Neural cell (in vitro differentiated cells): ENCODE measurements around the gene COL17A1. TPM values are rescaled to one million over a fixed set of nuclear protein-coding genes. Genes with fewer than 3 reads are reported as not detected.

ENCODE experiments used
- H2AFZ ChIP-seq: fragments of 200-600, 300-800 bp; sonication (generic), shearing (Covaris generic); 2 replicates; pipeline ENCODE4 v1.6.0; 2014; ENCODE audit warnings: low read depth, mild to moderate bottlenecking, antibody characterized with exemption, low read length, moderate library complexity
- H3F3A ChIP-seq: fragments of 200-600 bp; shearing (Covaris generic); 2 replicates; pipeline ENCODE4 v1.6.1; 2016; ENCODE audit warnings: mild to moderate bottlenecking, moderate library complexity, mixed read lengths, antibody characterized with exemption, low read length; ENCODE audit not compliant: insufficient read depth, poor library complexity, severe bottlenecking
- H3K27ac ChIP-seq: fragments of 200-600, 300-800 bp; sonication (generic), shearing (Covaris generic); 2 replicates; pipeline ENCODE4 v1.5.1; 2014; ENCODE audit warnings: mild to moderate bottlenecking, low read length, moderate library complexity
- H3K27me3 ChIP-seq: fragments of 300-800, 200-600 bp; sonication (generic), shearing (Covaris generic); 2 replicates; pipeline ENCODE4 v1.6.0; 2014; ENCODE audit warnings: mild to moderate bottlenecking, low read depth, low read length, moderate library complexity; ENCODE audit not compliant: insufficient read depth
- H3K36me3 ChIP-seq: fragments of 300-800, 200-600 bp; sonication (generic), shearing (Covaris generic); 2 replicates; pipeline ENCODE4 v1.5.1; 2014; ENCODE audit warnings: mild to moderate bottlenecking, antibody characterized with exemption, low read length, moderate library complexity; ENCODE audit not compliant: insufficient read depth
- H3K4me2 ChIP-seq: fragments of 300-800, 200-600 bp; sonication (generic), shearing (Covaris generic); 2 replicates; pipeline ENCODE4 v1.6.0; 2014; ENCODE audit warnings: mild to moderate bottlenecking, low read length
- H3K4me3 ChIP-seq: fragments of 300-800, 200-600 bp; sonication (generic), shearing (Covaris generic); 2 replicates; pipeline ENCODE4 v1.5.1; 2014; ENCODE audit warnings: mild to moderate bottlenecking, low read length, moderate library complexity
- H3K79me2 ChIP-seq: fragments of 200-600 bp; shearing (Covaris generic); replicated peaks from 2 replicates; pipeline ENCODE4 v1.6.0; 2014; ENCODE audit warnings: mild to moderate bottlenecking, low read length, moderate library complexity; ENCODE audit not compliant: insufficient read depth
- H3K9ac ChIP-seq: fragments of 300-800, 200-600 bp; sonication (generic), shearing (Covaris generic); 2 replicates; pipeline ENCODE4 v1.6.1; 2016; ENCODE audit warnings: mild to moderate bottlenecking, low read length, mixed read lengths
- H3K9me2 ChIP-seq: fragments of 200-600 bp; shearing (Covaris generic); 2 replicates; pipeline ENCODE4 v1.6.1; 2016; ENCODE audit warnings: mild to moderate bottlenecking, low read length, mixed read lengths; ENCODE audit not compliant: insufficient read depth
- H3K9me3 ChIP-seq: fragments of 200-600, 300-800 bp; sonication (generic), shearing (Covaris generic); 2 replicates; pipeline ENCODE4 v1.6.1; 2016; ENCODE audit warnings: mild to moderate bottlenecking, mixed run types, low read length, moderate library complexity, mixed read lengths
- H4K20me1 ChIP-seq: fragments of 200-600 bp; shearing (Covaris generic); 2 replicates; pipeline ENCODE4 v1.6.1; 2016; ENCODE audit warnings: mild to moderate bottlenecking, mixed run types; ENCODE audit not compliant: insufficient read depth
- EP300 ChIP-seq: fragments of 450-650 bp; conservative IDR thresholded peaks from 2 replicates; pipeline ENCODE4 v1.6.1; 2014; ENCODE audit warnings: antibody characterized with exemption, mild to moderate bottlenecking, moderate library complexity; ENCODE audit not compliant: poor library complexity, severe bottlenecking
- EZH2 ChIP-seq: fragments of 200-600, 300-800 bp; shearing (Covaris generic), sonication (generic); IDR thresholded peaks from 2 replicates; pipeline ENCODE4 v1.6.1; 2014; ENCODE audit warnings: antibody characterized with exemption, low read length, borderline replicate concordance, mild to moderate bottlenecking; ENCODE audit not compliant: insufficient read depth, poor library complexity, severe bottlenecking
- MXI1 ChIP-seq: fragments of 450-650 bp; conservative IDR thresholded peaks from 2 replicates; pipeline ENCODE4 v1.6.1; 2014; ENCODE audit warnings: antibody characterized with exemption, mild to moderate bottlenecking; ENCODE audit not compliant: poor library complexity, severe bottlenecking
- POLR2AphosphoS5 ChIP-seq: IDR thresholded peaks from 2 replicates; pipeline ENCODE4 v1.6.1; 2012
- RAD21 ChIP-seq: fragments of 450-650 bp; conservative IDR thresholded peaks from 2 replicates; pipeline ENCODE4 v1.6.1; 2014; ENCODE audit warnings: antibody characterized with exemption, mild to moderate bottlenecking, moderate library complexity
- SMC3 ChIP-seq: fragments of 450-650 bp; conservative IDR thresholded peaks from 2 replicates; pipeline ENCODE4 v1.6.1; 2014; ENCODE audit warnings: antibody characterized with exemption, mild to moderate bottlenecking, moderate library complexity; ENCODE audit not compliant: poor library complexity
- TAF1 ChIP-seq: IDR thresholded peaks from 2 replicates; pipeline ENCODE4 v1.6.1; 2012; ENCODE audit warnings: low read depth
- polyA plus RNA-seq: library from polyadenylated mRNA; depleted of rRNA; stranded (reverse); fragments of >200 nt; gene quantifications from 2 replicates; pipeline ENCODE4 v1.2.3, GENCODE V29; 2014
- TF ChIP-seq, protein P1 (sequence below): IDR thresholded peaks from 2 replicates; pipeline ENCODE4 v1.6.1; 2012; ENCODE audit warnings: borderline replicate concordance
- TF ChIP-seq, protein P2 (sequence below): fragments of 450-650 bp; IDR thresholded peaks from 2 replicates; pipeline ENCODE4 v1.5.1; 2014; ENCODE audit warnings: antibody characterized with exemption, mild to moderate bottlenecking, moderate library complexity; ENCODE audit not compliant: poor library complexity, severe bottlenecking

Gene COL17A1
- polyA plus RNA-seq, 1 donor from 2014 or later = not detected

DNA sequence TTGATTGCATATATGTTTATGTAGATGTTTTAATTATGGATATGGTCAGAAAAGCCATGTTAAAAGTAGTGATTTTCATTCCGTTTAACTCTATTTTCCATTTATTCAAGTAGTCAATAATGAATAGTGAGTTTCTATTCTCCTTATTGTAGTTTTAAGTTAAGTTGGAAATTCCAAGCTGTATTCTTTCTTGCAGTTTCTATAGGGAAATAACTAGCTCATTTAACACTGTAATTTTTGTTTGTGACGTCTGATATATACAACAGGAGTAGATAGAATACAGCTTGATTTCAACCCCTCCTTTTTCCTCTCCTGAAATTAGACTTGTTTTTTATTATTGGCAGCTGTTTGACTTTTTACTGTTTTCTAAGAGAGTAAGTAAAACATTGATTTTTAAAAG, 71.5 kb downstream of the COL17A1 start:
- Histone ChIP-seq H3K4me2 (no peak overlapping the region), H4K20me1 (no peaks in the 10 kb centered on the region), H3K27ac (no peak overlapping the region), H3K79me2 (no peaks in the 10 kb centered on the region), H3K9ac (no peak overlapping the region), H3K36me3 (no peaks in the 10 kb centered on the region), H3K27me3 (no peaks in the 10 kb centered on the region), H3F3A (no peaks in the 10 kb centered on the region), H3K9me3 (no peaks in the 10 kb centered on the region), H3K9me2 (no peaks in the 10 kb centered on the region), H3K4me3 (no peak overlapping the region), H2AFZ (no peak overlapping the region)
- TF ChIP-seq, protein P1, sequence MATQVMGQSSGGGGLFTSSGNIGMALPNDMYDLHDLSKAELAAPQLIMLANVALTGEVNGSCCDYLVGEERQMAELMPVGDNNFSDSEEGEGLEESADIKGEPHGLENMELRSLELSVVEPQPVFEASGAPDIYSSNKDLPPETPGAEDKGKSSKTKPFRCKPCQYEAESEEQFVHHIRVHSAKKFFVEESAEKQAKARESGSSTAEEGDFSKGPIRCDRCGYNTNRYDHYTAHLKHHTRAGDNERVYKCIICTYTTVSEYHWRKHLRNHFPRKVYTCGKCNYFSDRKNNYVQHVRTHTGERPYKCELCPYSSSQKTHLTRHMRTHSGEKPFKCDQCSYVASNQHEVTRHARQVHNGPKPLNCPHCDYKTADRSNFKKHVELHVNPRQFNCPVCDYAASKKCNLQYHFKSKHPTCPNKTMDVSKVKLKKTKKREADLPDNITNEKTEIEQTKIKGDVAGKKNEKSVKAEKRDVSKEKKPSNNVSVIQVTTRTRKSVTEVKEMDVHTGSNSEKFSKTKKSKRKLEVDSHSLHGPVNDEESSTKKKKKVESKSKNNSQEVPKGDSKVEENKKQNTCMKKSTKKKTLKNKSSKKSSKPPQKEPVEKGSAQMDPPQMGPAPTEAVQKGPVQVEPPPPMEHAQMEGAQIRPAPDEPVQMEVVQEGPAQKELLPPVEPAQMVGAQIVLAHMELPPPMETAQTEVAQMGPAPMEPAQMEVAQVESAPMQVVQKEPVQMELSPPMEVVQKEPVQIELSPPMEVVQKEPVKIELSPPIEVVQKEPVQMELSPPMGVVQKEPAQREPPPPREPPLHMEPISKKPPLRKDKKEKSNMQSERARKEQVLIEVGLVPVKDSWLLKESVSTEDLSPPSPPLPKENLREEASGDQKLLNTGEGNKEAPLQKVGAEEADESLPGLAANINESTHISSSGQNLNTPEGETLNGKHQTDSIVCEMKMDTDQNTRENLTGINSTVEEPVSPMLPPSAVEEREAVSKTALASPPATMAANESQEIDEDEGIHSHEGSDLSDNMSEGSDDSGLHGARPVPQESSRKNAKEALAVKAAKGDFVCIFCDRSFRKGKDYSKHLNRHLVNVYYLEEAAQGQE = no peak
- TF ChIP-seq SMC3 (no peak), POLR2AphosphoS5 (no peak), RAD21 (no peak), EZH2 (no peak), TAF1 (no peak), EP300 (no peak), MXI1 (no peak)
- TF ChIP-seq, protein P2, sequence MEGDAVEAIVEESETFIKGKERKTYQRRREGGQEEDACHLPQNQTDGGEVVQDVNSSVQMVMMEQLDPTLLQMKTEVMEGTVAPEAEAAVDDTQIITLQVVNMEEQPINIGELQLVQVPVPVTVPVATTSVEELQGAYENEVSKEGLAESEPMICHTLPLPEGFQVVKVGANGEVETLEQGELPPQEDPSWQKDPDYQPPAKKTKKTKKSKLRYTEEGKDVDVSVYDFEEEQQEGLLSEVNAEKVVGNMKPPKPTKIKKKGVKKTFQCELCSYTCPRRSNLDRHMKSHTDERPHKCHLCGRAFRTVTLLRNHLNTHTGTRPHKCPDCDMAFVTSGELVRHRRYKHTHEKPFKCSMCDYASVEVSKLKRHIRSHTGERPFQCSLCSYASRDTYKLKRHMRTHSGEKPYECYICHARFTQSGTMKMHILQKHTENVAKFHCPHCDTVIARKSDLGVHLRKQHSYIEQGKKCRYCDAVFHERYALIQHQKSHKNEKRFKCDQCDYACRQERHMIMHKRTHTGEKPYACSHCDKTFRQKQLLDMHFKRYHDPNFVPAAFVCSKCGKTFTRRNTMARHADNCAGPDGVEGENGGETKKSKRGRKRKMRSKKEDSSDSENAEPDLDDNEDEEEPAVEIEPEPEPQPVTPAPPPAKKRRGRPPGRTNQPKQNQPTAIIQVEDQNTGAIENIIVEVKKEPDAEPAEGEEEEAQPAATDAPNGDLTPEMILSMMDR = no peak

DNA sequence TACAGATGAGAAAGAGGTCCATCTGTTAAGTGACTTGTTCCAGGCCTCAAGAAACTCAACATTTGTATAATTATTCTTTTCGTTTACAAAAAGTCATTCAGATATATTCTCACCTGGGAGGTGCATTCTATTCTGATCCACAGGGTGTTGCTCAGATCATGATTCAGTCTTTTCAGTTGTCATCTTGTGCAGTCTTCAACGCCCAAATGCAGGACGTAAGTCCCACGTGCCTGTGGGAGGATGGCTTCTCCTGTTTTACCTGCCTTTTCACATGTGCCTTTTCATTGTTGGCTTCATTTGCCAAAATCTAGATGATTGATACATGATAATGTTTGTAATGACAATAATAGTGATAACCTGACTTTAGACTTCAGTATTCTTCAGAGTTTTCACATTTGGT, 72.2 kb downstream of the COL17A1 start:
- Histone ChIP-seq H3K79me2 (no peaks in the 10 kb centered on the region), H3K36me3 (no peaks in the 10 kb centered on the region), H3K27me3 (no peaks in the 10 kb centered on the region), H3F3A (no peaks in the 10 kb centered on the region), H3K9me3 (no peaks in the 10 kb centered on the region), H3K9me2 (no peaks in the 10 kb centered on the region), H3K27ac (no peak overlapping the region), H2AFZ (no peak overlapping the region), H3K4me2 (no peak overlapping the region), H3K9ac (no peak overlapping the region), H3K4me3 (no peak overlapping the region), H4K20me1 (no peaks in the 10 kb centered on the region)
- TF ChIP-seq EZH2 (no peak), MXI1 (no peak), TAF1 (no peak), POLR2AphosphoS5 (no peak), RAD21 (no peak), EP300 (no peak), SMC3 (no peak)
- TF ChIP-seq, protein P1 = no peak
- TF ChIP-seq, protein P2 = no peak
